GM19468 (cell line): ENCODE results near the gene REST.

Experiments used
- ATAC-seq: cut with Tn5 transposase; IDR thresholded peaks from one replicate; pipeline ENCODE4 v1.9.1; 2021; ENCODE audit warnings: mild to moderate bottlenecking, moderate library complexity, moderate number of reproducible peaks; ENCODE audit not compliant: unreplicated experiment; ENCODE audit errors: extremely low read depth

REST gene

GRCh38 chr4:56976283-56976836, 68.7 kb downstream of the REST start:
- ATAC-seq: no peak

DNA sequence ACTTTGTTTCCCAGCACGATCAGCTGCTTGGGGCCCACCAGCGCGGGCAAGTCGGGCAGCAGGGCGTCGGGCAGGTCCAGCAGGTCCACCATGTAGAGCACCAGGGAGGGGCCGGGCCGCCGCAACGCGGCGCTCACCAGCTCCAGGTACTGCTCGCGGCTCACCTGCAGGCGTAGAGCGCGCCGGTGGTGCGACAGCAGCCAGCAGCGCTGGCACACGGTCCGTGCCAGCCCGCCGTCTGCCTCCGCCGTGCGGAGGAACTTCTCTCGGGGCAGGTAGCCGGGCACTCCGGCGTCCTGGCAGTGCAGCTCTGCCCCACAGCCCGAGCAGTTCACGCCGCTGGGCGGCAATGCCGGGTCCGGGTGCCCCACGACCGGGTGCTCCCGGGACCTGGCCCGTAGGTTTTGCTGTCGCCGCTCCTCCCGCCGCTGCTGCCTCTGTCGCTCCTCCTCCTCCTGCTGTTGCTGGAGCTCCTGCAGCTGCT, 69.2 kb downstream of the REST start:
- ATAC-seq: no peak

DNA sequence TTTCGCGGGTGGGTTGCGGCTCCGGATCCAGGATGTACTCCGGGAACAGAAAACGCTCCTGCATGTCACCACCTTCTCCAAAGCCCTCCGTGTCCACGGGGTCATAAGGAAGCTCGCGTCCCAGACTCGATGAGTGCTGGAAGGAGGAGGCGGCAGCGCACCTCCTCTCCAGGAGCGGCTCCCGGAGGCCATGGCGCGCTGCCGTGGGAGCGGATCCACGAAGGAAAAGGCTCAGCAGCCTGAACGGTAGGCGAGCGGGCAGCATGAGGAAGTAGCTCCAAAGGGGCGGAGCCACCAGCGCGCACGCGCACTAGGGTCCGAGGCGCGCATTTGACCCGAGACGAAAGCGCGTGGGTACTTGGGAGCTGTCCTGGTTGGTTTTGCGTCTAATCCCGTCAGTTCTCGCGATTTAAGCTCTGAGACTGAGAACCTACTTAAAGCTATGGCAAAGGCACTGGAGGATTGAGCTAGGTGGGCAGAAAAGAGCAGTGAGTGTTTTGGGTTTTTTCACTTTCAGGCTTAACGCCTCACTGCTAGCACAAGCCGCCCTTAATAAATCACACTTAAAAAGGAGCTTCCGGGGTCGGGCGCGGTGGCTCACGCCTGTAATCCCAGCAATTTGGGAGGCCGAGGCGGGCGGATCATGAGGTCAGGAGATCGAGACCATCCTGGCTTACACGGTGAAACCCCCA, 69.8 kb downstream of the REST start, which contains the start of gene NOA1:
Gene NOA1 (minus strand): TSS at position 286 of the 692 bp plus-strand sequence. CDS start 21 bp downstream, at position 265.
- peak; percentile 94 for ATAC-seq

DNA sequence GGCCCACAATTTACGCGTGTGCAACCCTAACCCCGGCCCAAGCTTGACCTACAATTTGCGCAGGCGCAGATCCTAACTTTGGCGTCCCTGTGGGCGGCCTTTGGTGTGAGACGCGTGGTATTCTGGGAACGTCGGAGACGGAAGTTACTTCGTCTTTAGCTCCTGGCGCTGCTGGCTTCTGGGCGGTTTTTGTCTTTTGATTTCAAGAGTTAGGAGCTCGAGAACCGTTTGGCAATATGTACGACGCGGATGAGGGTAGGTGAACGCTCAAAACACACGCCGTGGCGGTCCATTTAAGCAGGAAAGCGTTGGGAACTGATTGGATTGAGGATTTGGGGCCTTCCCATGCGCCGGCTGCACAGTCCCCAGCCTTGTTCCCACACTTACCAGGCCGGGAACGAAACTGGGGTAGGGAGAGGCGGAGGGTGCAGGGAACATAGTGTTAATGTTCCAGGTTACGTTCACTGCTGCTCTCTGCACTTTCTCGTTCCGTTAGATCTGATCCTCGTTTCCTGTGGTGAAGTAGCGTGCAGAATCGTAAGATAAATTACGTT, 71.1 kb downstream of the REST start, which contains the start of gene POLR2B:
Gene POLR2B (plus strand): TSS at position 147 of the 554 bp plus-strand sequence. CDS start 90 bp downstream, at position 237.
- peak; percentile 26 for ATAC-seq

GRCh38 chr4:56979421-56980072, 71.8 kb downstream of the REST start:
- ATAC-seq: no peak

DNA sequence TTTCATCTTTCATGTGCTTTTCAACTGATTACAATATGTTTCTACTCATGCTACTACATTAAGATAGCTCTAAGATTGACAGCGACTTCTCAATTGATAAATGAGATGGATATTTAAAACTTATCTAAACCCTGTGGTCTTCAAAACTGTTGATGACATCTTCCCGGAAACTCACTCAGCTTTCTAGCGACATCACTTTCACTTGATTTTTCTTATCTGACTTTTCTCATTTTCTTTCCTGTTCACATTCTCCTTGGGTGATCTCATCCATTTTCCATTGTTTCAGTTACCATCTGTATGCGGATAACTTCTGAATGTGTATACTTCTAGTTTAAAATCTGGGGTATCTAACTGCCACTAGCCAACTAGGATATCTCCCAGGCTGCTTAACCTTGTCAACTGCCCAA, 74.1 kb downstream of the REST start:
- no peak for ATAC-seq

DNA sequence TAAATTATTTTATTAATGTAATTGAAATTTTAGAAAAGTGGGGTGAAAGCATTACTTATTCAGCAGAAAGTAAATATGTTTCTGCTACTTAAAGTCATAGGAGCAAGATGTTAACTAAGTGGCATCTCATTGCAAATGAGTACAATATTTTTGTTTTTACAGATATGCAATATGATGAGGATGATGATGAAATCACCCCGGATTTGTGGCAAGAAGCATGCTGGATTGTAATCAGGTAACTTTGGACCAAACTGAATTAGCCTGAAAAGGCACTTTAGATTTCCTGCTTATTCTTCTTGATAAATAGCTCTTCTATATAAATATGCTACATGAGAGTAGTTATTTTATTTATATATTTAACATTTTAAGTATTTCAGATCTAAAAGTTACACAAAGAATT, 78.5 kb downstream of the REST start:
- ATAC-seq: no peak

GRCh38 chr4:56986952-56987351, 79.3 kb downstream of the REST start:
- ATAC-seq: no peak

GRCh38 chr4:56990109-56990905, 82.6 kb downstream of the REST start:
- ATAC-seq: no peak

- no peak for ATAC-seq
These were observed 87.8 kb downstream of the REST start for GRCh38 chr4:56995525-56995924.

GRCh38 chr4:56999751-57000150, 92.1 kb downstream of the REST start:
- ATAC-seq: no peak

DNA sequence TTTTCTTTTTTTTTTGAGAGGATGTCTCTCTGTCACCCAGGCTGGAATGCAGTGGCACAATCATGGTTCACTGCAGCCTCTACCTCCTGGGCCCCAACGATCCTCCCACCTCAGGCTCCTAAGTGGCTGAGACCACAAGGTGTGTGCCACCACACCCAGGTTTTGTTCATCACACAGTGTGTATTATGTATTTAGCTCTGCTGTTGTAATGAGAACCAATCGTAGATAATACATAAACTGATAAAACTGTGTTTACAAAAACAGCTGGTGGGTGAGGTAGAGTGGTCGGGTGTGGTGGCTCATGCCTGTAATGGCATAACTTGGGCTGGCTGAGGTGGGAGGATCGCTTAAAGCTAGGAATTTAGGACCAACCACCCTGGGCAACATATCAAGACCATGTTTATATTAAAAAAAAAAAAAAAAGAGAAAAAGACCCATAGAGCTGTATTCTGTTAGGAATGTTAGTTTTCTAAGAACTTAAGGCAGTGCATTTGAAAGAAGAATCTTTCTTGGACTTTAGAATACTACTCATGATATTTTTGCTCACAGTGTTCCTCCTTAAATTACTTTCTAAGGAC, 105.9 kb downstream of the REST start:
- ATAC-seq: no peak
